Loucy (cell line): Measurements from ENCODE around the gene SCAP.

Experiments used
- H2AFZ ChIP-seq: fragments of 200-600 bp; sonication (generic); 2 replicates; pipeline ENCODE4 v1.6.0; 2016; ENCODE audit warnings: antibody characterized with exemption, mild to moderate bottlenecking, low read length, moderate library complexity
- H3F3A ChIP-seq: fragments of 200-600 bp; 2 replicates; pipeline ENCODE4 v1.6.0; 2016; ENCODE audit warnings: antibody characterized with exemption, low read depth, mild to moderate bottlenecking
- H3K27me3 ChIP-seq: fragments of 200-600 bp; sonication (generic); 2 replicates; pipeline ENCODE4 v1.6.1; 2014; ENCODE audit warnings: low read length, mild to moderate bottlenecking; ENCODE audit not compliant: insufficient read depth, poor library complexity, severe bottlenecking
- H3K36me3 ChIP-seq: fragments of 200-600 bp; sonication (generic); 2 replicates; pipeline ENCODE4 v1.6.1; 2016; ENCODE audit warnings: low read length; ENCODE audit not compliant: insufficient read depth
- H3K4me1 ChIP-seq: fragments of 200-600 bp; sonication (generic); 2 replicates; pipeline ENCODE4 v1.5.1; 2014; ENCODE audit warnings: low read length, mild to moderate bottlenecking; ENCODE audit not compliant: insufficient read depth, poor library complexity, severe bottlenecking
- H3K4me2 ChIP-seq: fragments of 200-600 bp; sonication (generic); 2 replicates; pipeline ENCODE4 v1.6.0; 2014; ENCODE audit warnings: antibody characterized with exemption, low read length, low read depth, mild to moderate bottlenecking; ENCODE audit not compliant: poor library complexity, severe bottlenecking
- H3K4me3 ChIP-seq: fragments of 200-600 bp; sonication (generic); 2 replicates; pipeline ENCODE4 v1.5.1; 2014; ENCODE audit warnings: low read length, mild to moderate bottlenecking, mixed read lengths; ENCODE audit not compliant: poor library complexity, severe bottlenecking
- H3K79me2 ChIP-seq: fragments of 200-600 bp; sonication (generic); 2 replicates; pipeline ENCODE4 v1.6.1; 2014; ENCODE audit warnings: low read length; ENCODE audit not compliant: insufficient read depth
- H3K9ac ChIP-seq: fragments of 200-600 bp; sonication (generic); 2 replicates; pipeline ENCODE4 v1.6.0; 2014; ENCODE audit warnings: mild to moderate bottlenecking, low read depth, low read length, moderate library complexity; ENCODE audit not compliant: poor library complexity, severe bottlenecking
- H3K9me2 ChIP-seq: fragments of 200-600 bp; sonication (generic); replicated peaks from 2 replicates; pipeline ENCODE4 v1.6.1; 2016; ENCODE audit warnings: low read depth, low read length, mixed read lengths
- H3K9me3 ChIP-seq: fragments of 200-600 bp; sonication (generic); 2 replicates; pipeline ENCODE4 v1.6.1; 2014; ENCODE audit warnings: mild to moderate bottlenecking, antibody characterized with exemption, low read length, low read depth; ENCODE audit not compliant: insufficient read depth
- H4K20me1 ChIP-seq: fragments of 200-600 bp; sonication (generic); 2 replicates; pipeline ENCODE4 v1.6.0; 2014; ENCODE audit warnings: antibody characterized with exemption, low read length, mild to moderate bottlenecking; ENCODE audit not compliant: insufficient read depth, poor library complexity, severe bottlenecking
- CTCF ChIP-seq: fragments of 200-600 bp; sonication (generic); conservative IDR thresholded peaks from 2 replicates; pipeline ENCODE4 v1.5.1; 2014; ENCODE audit warnings: mild to moderate bottlenecking, antibody characterized with exemption, low read length
- EZH2phosphoT487 ChIP-seq: fragments of 200-600 bp; IDR thresholded peaks from 2 replicates; pipeline ENCODE4 v1.6.1; 2018; ENCODE audit warnings: antibody characterized with exemption, mild to moderate bottlenecking, moderate library complexity, borderline replicate concordance

Gene SCAP

GRCh38 chr3:47419083-47420043, 56.4 kb downstream of the SCAP start:
- no peaks in the 10 kb centered on the region for H3K9me3 ChIP-seq
- H3K4me3 ChIP-seq, result no peak overlapping the region
- H3K79me2 ChIP-seq, result no peaks in the 10 kb centered on the region
- TF ChIP-seq EZH2phosphoT487 (no peak), CTCF (no peak)
- peaks cover 3% of the 10 kb centered on the region for H3K4me1 ChIP-seq
- no peaks in the 10 kb centered on the region for H3F3A ChIP-seq
- no peak overlapping the region for H3K9ac ChIP-seq
- H3K9me2 ChIP-seq, result no peaks in the 10 kb centered on the region
- H3K27me3 ChIP-seq, result no peaks in the 10 kb centered on the region
- no peak overlapping the region for H3K4me2 ChIP-seq
- no peaks in the 10 kb centered on the region for H4K20me1 ChIP-seq
- H2AFZ ChIP-seq, result no peak overlapping the region
- peaks cover 48% of the 10 kb centered on the region; the same call in 1 of the 2 replicates for H3K36me3 ChIP-seq

GRCh38 chr3:47418167-47419082, 57.3 kb downstream of the SCAP start:
- no peak overlapping the region for H2AFZ ChIP-seq

GRCh38 chr3:47416041-47416440, 59.7 kb downstream of the SCAP start:
- Histone ChIP-seq H3K9me3 (no peaks in the 10 kb centered on the region), H3K9me2 (no peaks in the 10 kb centered on the region), H3K4me2 (no peak overlapping the region), H3K4me3 (no peak overlapping the region), H4K20me1 (no peaks in the 10 kb centered on the region), H3K4me1 (no peaks in the 10 kb centered on the region), H3K36me3 (peaks cover 69% of the 10 kb centered on the region; the same call in 1 of the 2 replicates), H3K9ac (no peak overlapping the region), H2AFZ (no peak overlapping the region), H3K27me3 (no peaks in the 10 kb centered on the region), H3F3A (no peaks in the 10 kb centered on the region), H3K79me2 (no peaks in the 10 kb centered on the region)
- no peak for TF ChIP-seq CTCF
- TF ChIP-seq EZH2phosphoT487, result no peak

More at GRCh38 chr3:47418167-47419082, 57.3 kb downstream of the SCAP start:
- no peak for TF ChIP-seq EZH2phosphoT487
- Histone ChIP-seq H3K4me3 (no peak overlapping the region), H3F3A (no peaks in the 10 kb centered on the region), H3K9ac (no peak overlapping the region), H3K9me2 (no peaks in the 10 kb centered on the region), H3K36me3 (peaks cover 49% of the 10 kb centered on the region; the same call in 1 of the 2 replicates), H3K79me2 (no peaks in the 10 kb centered on the region), H4K20me1 (no peaks in the 10 kb centered on the region), H3K4me2 (no peak overlapping the region), H3K9me3 (no peaks in the 10 kb centered on the region), H3K27me3 (no peaks in the 10 kb centered on the region), H3K4me1 (peaks cover 3% of the 10 kb centered on the region)
